GM23248 (cell line): ENCODE data around the gene RTN4IP1. TPM values are rescaled to one million over a fixed set of nuclear protein-coding genes. Genes with fewer than 3 reads are reported as not detected.
"Not testable (repeated sequence)": the region's sequence is repeated elsewhere in the genome, so short reads cannot be mapped to it uniquely, and the experiment has no call there.

Experiments
- DNase-seq: peaks from one replicate; pipeline ENCODE4 v3.0.0-alpha.2; 2015
- H2AFZ ChIP-seq: fragments of 200-600 bp; sonication (generic); 2 replicates; pipeline ENCODE4 v1.6.1; 2016; ENCODE audit warnings: antibody characterized with exemption
- H3F3A ChIP-seq: fragments of 200-600 bp; sonication (generic); 2 replicates; pipeline ENCODE4 v1.6.1; 2016; ENCODE audit warnings: mild to moderate bottlenecking, antibody characterized with exemption, mixed run types; ENCODE audit not compliant: insufficient read depth
- H3K27ac ChIP-seq: fragments of 200-600 bp; sonication (generic); 2 replicates; pipeline ENCODE4 v1.5.1; 2016; ENCODE audit warnings: mild to moderate bottlenecking
- H3K27me3 ChIP-seq: fragments of 200-600 bp; sonication (generic); replicated peaks from 2 replicates; pipeline ENCODE4 v1.6.1; 2016; ENCODE audit warnings: mild to moderate bottlenecking; ENCODE audit not compliant: insufficient read depth
- H3K36me3 ChIP-seq: fragments of 200-600 bp; sonication (generic); 2 replicates; pipeline ENCODE4 v1.6.1; 2016; ENCODE audit warnings: low read depth, mild to moderate bottlenecking
- H3K4me1 ChIP-seq: fragments of 200-600 bp; sonication (generic); 2 replicates; pipeline ENCODE4 v1.6.1; 2016; ENCODE audit warnings: mild to moderate bottlenecking; ENCODE audit not compliant: insufficient read depth
- H3K4me2 ChIP-seq: fragments of 200-600 bp; sonication (generic); one replicate; pipeline ENCODE4 v1.6.1; 2016; ENCODE audit warnings: mild to moderate bottlenecking; ENCODE audit not compliant: unreplicated experiment
- H3K4me3 ChIP-seq: fragments of 200-600 bp; sonication (generic); 2 replicates; pipeline ENCODE4 v1.5.1; 2016; ENCODE audit warnings: mild to moderate bottlenecking
- H3K79me2 ChIP-seq: fragments of 200-600 bp; sonication (generic); 2 replicates; pipeline ENCODE4 v1.6.1; 2016; ENCODE audit warnings: mild to moderate bottlenecking; ENCODE audit not compliant: insufficient read depth
- H3K9ac ChIP-seq: fragments of 200-600 bp; sonication (generic); 2 replicates; pipeline ENCODE4 v1.6.1; 2016; ENCODE audit warnings: mild to moderate bottlenecking
- H3K9me2 ChIP-seq: fragments of 200-600 bp; sonication (generic); 2 replicates; pipeline ENCODE4 v1.6.1; 2016; ENCODE audit warnings: mixed run types, mild to moderate bottlenecking, moderate library complexity; ENCODE audit not compliant: insufficient read depth
- H3K9me3 ChIP-seq: fragments of 200-600 bp; sonication (generic); one replicate; pipeline ENCODE4 v1.6.1; 2017; ENCODE audit warnings: low read depth
- H4K20me1 ChIP-seq: fragments of 200-600 bp; sonication (generic); 2 replicates; pipeline ENCODE4 v1.6.0; 2016; ENCODE audit not compliant: insufficient read depth
- EZH2 ChIP-seq: fragments of 200-600 bp; sonication (generic); IDR thresholded peaks from 2 replicates; pipeline ENCODE4 v1.6.1; 2018; ENCODE audit warnings: antibody characterized with exemption, mild to moderate bottlenecking; ENCODE audit not compliant: insufficient read depth, poor library complexity, severe bottlenecking
- EZH2phosphoT487 ChIP-seq: fragments of 200-600 bp; sonication (generic); IDR thresholded peaks from 2 replicates; pipeline ENCODE4 v1.6.1; 2018; ENCODE audit warnings: antibody characterized with exemption, moderate library complexity, mild to moderate bottlenecking, low read depth; ENCODE audit not compliant: insufficient read depth
- WGBS, 2 experiments: methylation state at CpG; one replicate each; pipeline ENCODE4 v1.1.6; 2015 to 2017; ENCODE audit warnings: low lambda C conversion rate in 2 of 2, low coverage in 1 of 2; ENCODE audit errors: missing lambda C conversion rate in 2 of 2; 5-methylcytosine and 5-hydroxymethylcytosine counted together
- in situ Hi-C: fragments of 300-500 bp; cut with MboI; formaldehyde crosslinking; loops from 2 replicates; pipeline ENCODE4 v1.15.0; 2020
- polyA plus RNA-seq: library from polyadenylated mRNA; unstranded; fragments of >200 nt; fragmentation: Nextera tagmentation; extraction: Ambion mirVana; gene quantifications from 2 replicates; pipeline ENCODE4 v1.2.1, GENCODE V29; 2016
- total RNA-seq: library from RNA; depleted of rRNA; stranded (reverse); fragments of >200 nt; shearing (Covaris generic); gene quantifications from 2 replicates; pipeline ENCODE4 v1.2.3, GENCODE V29; 2014

Gene RTN4IP1
- total and polyA plus RNA-seq, 2 experiments from 2014 or later, result 5.3 to 8.0 TPM

DNA sequence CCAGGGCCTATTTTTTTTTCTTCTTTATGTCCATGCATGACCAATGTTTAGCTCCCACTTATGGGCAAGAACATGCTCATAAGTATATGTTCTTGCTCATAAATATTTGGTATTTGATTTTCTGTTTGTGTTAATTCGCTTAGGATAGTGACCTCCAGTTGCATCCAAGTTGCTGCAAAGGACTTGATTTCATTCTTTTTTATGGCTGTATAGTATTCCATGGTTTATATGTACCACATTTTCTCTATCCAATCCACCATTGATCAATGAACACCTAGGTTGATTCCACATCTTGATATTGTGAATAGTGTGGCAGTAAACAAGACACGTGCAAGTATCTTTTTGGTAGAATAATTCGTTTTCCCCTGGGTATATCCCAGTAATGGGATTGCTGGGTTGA, 78.1 kb downstream of the RTN4IP1 start:
- Histone ChIP-seq H3K4me2 (no peak overlapping the region), H3K27me3 (no peaks in the 10 kb centered on the region), H3K4me3 (no peak overlapping the region), H3K9me2 (no peaks in the 10 kb centered on the region), H3K27ac (no peak overlapping the region), H3K9me3 (no peaks in the 10 kb centered on the region), H3K36me3 (0 out of 2 replicates have a peak, but pooled peaks cover 4% of the 10 kb centered on the region), H3K9ac (no peak overlapping the region), H3K79me2 (no peaks in the 10 kb centered on the region), H4K20me1 (no peaks in the 10 kb centered on the region), H3F3A (peaks cover 23% of the 10 kb centered on the region), H2AFZ (no peak overlapping the region), H3K4me1 (peaks cover 10% of the 10 kb centered on the region)
- TF ChIP-seq EZH2phosphoT487 (no peak), EZH2 (no peak)
- in situ Hi-C loops, result no loop called here
- WGBS, 2 experiments, result 95% methylated on average over 3 of the region's 3 CpGs
- no peak for DNase-seq

- TF ChIP-seq EZH2phosphoT487 (no peak), EZH2 (no peak)
- Histone ChIP-seq H3K9ac (no peak overlapping the region), H3K27ac (no peak overlapping the region), H3K4me1 (peaks cover 16% of the 10 kb centered on the region), H3K9me2 (no peaks in the 10 kb centered on the region; the same call in 1 of the 2 replicates), H3F3A (peaks cover 35% of the 10 kb centered on the region), H3K27me3 (no peaks in the 10 kb centered on the region), H4K20me1 (no peaks in the 10 kb centered on the region), H3K4me3 (no peak overlapping the region), H2AFZ (no peak overlapping the region), H3K79me2 (no peaks in the 10 kb centered on the region), H3K36me3 (0 out of 2 replicates have a peak, but pooled peaks cover 4% of the 10 kb centered on the region), H3K4me2 (no peak overlapping the region), H3K9me3 (no peaks in the 10 kb centered on the region)
- 91 to 100% methylated on average over 1 of the region's 1 CpG for WGBS, 2 experiments
- DNase-seq, result no peak
- in situ Hi-C loops, result no loop called here
Observed at GRCh38 chr6:106549521-106549920, 79.8 kb downstream of the RTN4IP1 start.

DNA sequence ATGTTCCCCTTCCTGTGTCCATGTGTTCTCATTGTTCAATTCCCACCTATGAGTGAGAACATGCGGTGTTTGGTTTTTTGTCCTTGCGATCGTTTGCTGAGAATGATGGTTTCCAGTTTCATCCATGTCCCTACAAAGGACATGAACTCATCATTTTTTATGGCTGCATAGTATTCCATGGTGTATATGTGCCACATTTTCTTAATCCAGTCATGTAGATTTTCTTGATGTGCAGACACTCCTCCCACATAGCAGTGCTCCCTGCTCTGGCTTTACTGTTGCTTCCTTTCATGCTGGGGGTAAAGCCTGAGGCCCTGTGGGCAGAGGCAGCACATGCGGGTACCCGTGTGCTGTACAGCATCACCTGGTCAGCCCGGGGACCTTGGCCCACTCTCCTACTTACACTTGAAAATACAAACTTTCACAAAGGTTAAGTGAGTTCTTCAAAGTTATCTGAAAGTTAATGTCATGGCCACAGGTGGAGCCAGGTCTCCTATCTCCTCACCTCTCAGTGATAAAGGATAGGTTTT, 80.3 kb downstream of the RTN4IP1 start:
- H2AFZ ChIP-seq, H3K9me2 ChIP-seq, H3K9ac ChIP-seq, H3K4me2 ChIP-seq, DNase-seq, H3K79me2 ChIP-seq, H3K36me3 ChIP-seq, H3K9me3 ChIP-seq, H3K27me3 ChIP-seq, H3K27ac ChIP-seq, H3K4me3 ChIP-seq, in situ Hi-C loops, H4K20me1 ChIP-seq: not testable (repeated sequence)
- Histone ChIP-seq H3K4me1 (peaks cover 16% of the 10 kb centered on the region), H3F3A (peaks cover 35% of the 10 kb centered on the region)
- WGBS, 2 experiments, result 91 to 94% methylated on average over 3 of the region's 6 CpGs

- WGBS, 2 experiments, result 80% methylated on average over 6 of the region's 6 CpGs
- in situ Hi-C loops, result no loop called here
- H3K9me3 ChIP-seq, result no peaks in the 10 kb centered on the region
- TF ChIP-seq EZH2 (no peak), EZH2phosphoT487 (no peak)
- no peaks in the 10 kb centered on the region for H3K36me3 ChIP-seq
- H4K20me1 ChIP-seq, result no peaks in the 10 kb centered on the region
- no peak overlapping the region for H3K9ac ChIP-seq
- peaks cover 16% of the 10 kb centered on the region for H3K4me1 ChIP-seq
- peaks cover 35% of the 10 kb centered on the region for H3F3A ChIP-seq
- H3K27ac ChIP-seq, result peak overlapping the region; percentile 98; the same call in 1 of the 2 replicates
- no peaks in the 10 kb centered on the region for H3K79me2 ChIP-seq
- no peaks in the 10 kb centered on the region for H3K27me3 ChIP-seq
- no peak overlapping the region for H3K4me3 ChIP-seq
- no peak overlapping the region for H3K4me2 ChIP-seq
- no peak overlapping the region for H2AFZ ChIP-seq
- DNase-seq, result peak; percentile 11
- H3K9me2 ChIP-seq, result no peaks in the 10 kb centered on the region; the same call in 1 of the 2 replicates
Observed at GRCh38 chr6:106547601-106548453, 81.5 kb downstream of the RTN4IP1 start.
